CD14-positive monocyte (primary cell): ENCODE data around the gene SCN9A. TPM values are rescaled to one million over a fixed set of nuclear protein-coding genes. Genes with fewer than 3 reads are reported as not detected.

ENCODE experiments used
- DNase-seq, 3 donors: peaks; one replicate each; pipeline ENCODE4 v3.0.0-alpha.2; 2011 to 2022
- H2AFZ ChIP-seq: 2 replicates; pipeline ENCODE4 v1.6.0; 2012; ENCODE audit warnings: mild to moderate bottlenecking, low read depth, low read length, inconsistent platforms; ENCODE audit not compliant: insufficient read depth, poor library complexity, severe bottlenecking
- H3K27ac ChIP-seq, 2 donors: 1 replicate in 1 of 2; 2 replicates in 1 of 2; pipeline ENCODE4 v1.5.1; 2012 to 2013; ENCODE audit warnings: low read length in 2 of 2, control low read depth in 1 of 2, inconsistent platforms in 1 of 2, low read depth in 1 of 2, mild to moderate bottlenecking in 1 of 2
- H3K27me3 ChIP-seq, 2 donors: one replicate each; pipeline versions ENCODE4 v1.6.0 to v1.6.1; 2011 to 2013; ENCODE audit warnings: low read length in 2 of 2; ENCODE audit not compliant: control insufficient read depth in 2 of 2, insufficient read depth in 2 of 2
- H3K36me3 ChIP-seq, 2 donors: replicated peaks in 1 of 2; 1 replicate in 1 of 2; 2 replicates in 1 of 2; pipeline versions ENCODE4 v1.5.1 to v1.6.1; 2012 to 2013; ENCODE audit warnings: low read length in 2 of 2, control low read depth in 1 of 2, inconsistent platforms in 1 of 2, mild to moderate bottlenecking in 1 of 2; ENCODE audit not compliant: insufficient read depth in 2 of 2, control insufficient read depth in 1 of 2
- H3K4me1 ChIP-seq, 2 donors: 1 replicate in 1 of 2; 2 replicates in 1 of 2; pipeline versions ENCODE4 v1.5.1 to v1.6.1; 2012 to 2013; ENCODE audit warnings: low read length in 2 of 2, control low read depth in 1 of 2, inconsistent platforms in 1 of 2, mild to moderate bottlenecking in 1 of 2, moderate library complexity in 1 of 2; ENCODE audit not compliant: insufficient read depth in 2 of 2, control insufficient read depth in 1 of 2
- H3K4me2 ChIP-seq: replicated peaks from 2 replicates; pipeline ENCODE3; 2012; ENCODE audit warnings: low read length, moderate library complexity, mild to moderate bottlenecking; ENCODE audit not compliant: poor library complexity, severe bottlenecking; ENCODE audit errors: extremely low read depth
- H3K4me3 ChIP-seq, 3 experiments: fragments of 200-600 bp in 1 of 3; sonication (generic) in 1 of 3; replicated peaks in 1 of 3; 1 replicate in 2 of 3; 2 replicates in 1 of 3; pipeline ENCODE4 v1.5.1; 2011 to 2013; ENCODE audit warnings: low read length in 3 of 3, mild to moderate bottlenecking in 3 of 3, control low read depth in 2 of 3, low read depth in 2 of 3, inconsistent platforms in 1 of 3, moderate library complexity in 1 of 3
- H3K79me2 ChIP-seq: 2 replicates; pipeline ENCODE4 v1.6.0; 2012; ENCODE audit warnings: mild to moderate bottlenecking, control low read depth, inconsistent platforms, low read length, moderate library complexity; ENCODE audit not compliant: insufficient read depth
- H3K9ac ChIP-seq: 2 replicates; pipeline ENCODE4 v1.6.0; 2017; ENCODE audit warnings: low read length, mild to moderate bottlenecking; ENCODE audit not compliant: insufficient read depth, poor library complexity, severe bottlenecking
- H3K9me3 ChIP-seq, 2 donors: replicated peaks in 1 of 2; 1 replicate in 1 of 2; 2 replicates in 1 of 2; pipeline versions ENCODE4 v1.5.1 to v1.6.1; 2012 to 2013; ENCODE audit warnings: low read length in 2 of 2, control low read depth in 1 of 2; ENCODE audit not compliant: control insufficient read depth in 1 of 2, insufficient read depth in 1 of 2
- H4K20me1 ChIP-seq: 2 replicates; pipeline ENCODE4 v1.6.0; 2012; ENCODE audit warnings: mild to moderate bottlenecking, low read length, control low read depth, moderate library complexity; ENCODE audit not compliant: insufficient read depth
- H3K27ac Mint-ChIP-seq, 7 donors: one replicate each; pipeline ENCODE4 v1.8.0; 2020; ENCODE audit warnings: mild to moderate bottlenecking in 7 of 7, mixed read lengths in 7 of 7, moderate library complexity in 6 of 7, inconsistent platforms in 2 of 7
- H3K27me3 Mint-ChIP-seq, 3 donors: one replicate each; pipeline ENCODE4 v1.8.0; 2021 to 2022; ENCODE audit warnings: low read depth in 3 of 3, mild to moderate bottlenecking in 3 of 3, mixed read lengths in 3 of 3, moderate library complexity in 3 of 3, inconsistent platforms in 1 of 3
- H3K36me3 Mint-ChIP-seq, 2 donors: one replicate each; pipeline ENCODE4 v1.8.0; 2020; ENCODE audit warnings: mixed read lengths in 2 of 2, inconsistent platforms in 1 of 2, mild to moderate bottlenecking in 1 of 2
- H3K4me1 Mint-ChIP-seq: one replicate; pipeline ENCODE4 v1.8.0; 2020; ENCODE audit warnings: mild to moderate bottlenecking, mixed read lengths
- H3K4me3 Mint-ChIP-seq, 2 donors: one replicate each; pipeline ENCODE4 v1.8.0; 2020; ENCODE audit warnings: mild to moderate bottlenecking in 2 of 2, mixed read lengths in 2 of 2, moderate library complexity in 1 of 2
- H3K9me3 Mint-ChIP-seq, 7 donors: one replicate each; pipeline ENCODE4 v1.8.0; 2020 to 2022; ENCODE audit warnings: mixed read lengths in 7 of 7, mild to moderate bottlenecking in 6 of 7, moderate library complexity in 6 of 7, inconsistent platforms in 2 of 7
- CTCF ChIP-seq: fragments of 200-600 bp; IDR thresholded peaks from one replicate; pipeline ENCODE4 v1.8.0; 2022; ENCODE audit warnings: antibody characterized with exemption, mild to moderate bottlenecking
- WGBS: methylation state at CpG from one replicate; pipeline ENCODE4 v1.1.5; 2013; ENCODE audit warnings: missing lambda C conversion rate; ENCODE audit not compliant: insufficient coverage; 5-methylcytosine and 5-hydroxymethylcytosine counted together
- intact Hi-C, 2 donors: fragments of 100-400 bp; cut with micrococcal nuclease; formaldehyde crosslinking; loops; one replicate each; pipeline versions ENCODE4 v1.15.0 to v1.15.1; 2023
- polyA plus RNA-seq, 3 donors: library from polyadenylated mRNA; depleted of rRNA in 1 of 3; unstranded in 2 of 3; stranded (reverse) in 1 of 3; fragments of 300-500 nt in 2 of 3; fragments of >200 nt in 1 of 3; fragmentation: Illumina TruSeq in 2 of 3; gene quantifications; 1 replicate in 2 of 3; 2 replicates in 1 of 3; pipeline ENCODE4 v1.2.3, GENCODE V29; 2012 to 2021

Gene SCN9A
- polyA plus RNA-seq, 3 donors = 0.24 to 0.67 (median 0.26) TPM

- no CpG with 5 or more reads among the region's 3 CpGs for WGBS
- H3K27me3 Mint-ChIP-seq = no peaks in the 10 kb centered on the region
Measured at GRCh38 chr2:166307326-166307725, 68.4 kb downstream of the SCN9A start.

GRCh38 chr2:166304656-166305055, 71.1 kb downstream of the SCN9A start:
- no peak for DNase-seq
- Mint-ChIP-seq H3K27me3 (no peaks in the 10 kb centered on the region), H3K4me1 (no peaks in the 10 kb centered on the region), H3K36me3 (peaks cover 0 to 3% of the 10 kb centered on the region in 2 donors), H3K4me3 (no peak overlapping the region), H3K9me3 (peaks cover 0 to 5% (median 2%) of the 10 kb centered on the region in 7 donors), H3K27ac (no peak overlapping the region)
- WGBS = no CpG with 5 or more reads among the region's 1 CpG
- H3K9me3 ChIP-seq = no peaks in the 10 kb centered on the region
- no peak overlapping the region for H3K27ac ChIP-seq
- no peak overlapping the region for H3K4me3 ChIP-seq
- H3K79me2 ChIP-seq = no peaks in the 10 kb centered on the region
- no peaks in the 10 kb centered on the region for H3K4me1 ChIP-seq
- TF ChIP-seq CTCF = no peak
- H2AFZ ChIP-seq = no peak overlapping the region
- no peaks in the 10 kb centered on the region for H4K20me1 ChIP-seq
- no peaks in the 10 kb centered on the region for H3K36me3 ChIP-seq
- H3K27me3 ChIP-seq = no peaks in the 10 kb centered on the region
- H3K9ac ChIP-seq = no peak overlapping the region
- intact Hi-C loops = no loop called here
- no peak overlapping the region for H3K4me2 ChIP-seq

More at GRCh38 chr2:166307326-166307725, 68.4 kb downstream of the SCN9A start:
- Histone ChIP-seq H2AFZ (no peak overlapping the region), H3K4me2 (no peak overlapping the region), H3K79me2 (no peaks in the 10 kb centered on the region), H3K36me3 (no peaks in the 10 kb centered on the region), H3K4me1 (no peaks in the 10 kb centered on the region), H3K9ac (no peak overlapping the region), H3K4me3 (no peak overlapping the region), H3K27ac (no peak overlapping the region), H3K9me3 (no peaks in the 10 kb centered on the region), H3K27me3 (no peaks in the 10 kb centered on the region), H4K20me1 (no peaks in the 10 kb centered on the region)
- no peak for TF ChIP-seq CTCF
- no peak overlapping the region for H3K4me3 Mint-ChIP-seq
- H3K4me1 Mint-ChIP-seq = no peaks in the 10 kb centered on the region
- no peak overlapping the region for H3K27ac Mint-ChIP-seq
- intact Hi-C loops = no loop called here
- peaks cover 0 to 3% of the 10 kb centered on the region in 2 donors for H3K36me3 Mint-ChIP-seq
- no peak for DNase-seq
- peaks cover 0 to 5% (median 2%) of the 10 kb centered on the region in 7 donors for H3K9me3 Mint-ChIP-seq
